LNCAP (cell line): ENCODE data around the gene APBA2.

ENCODE experiments used
- CTCF ChIP-seq: fragments of 450-650 bp; IDR thresholded peaks from 2 replicates; pipeline ENCODE4 v1.5.1; 2017; ENCODE audit warnings: mild to moderate bottlenecking

APBA2 gene

GRCh38 chr15:29050870-29051269 lies 165.1 kb downstream of the APBA2 start:
- TF ChIP-seq CTCF, result no peak

- no peak for TF ChIP-seq CTCF
Observed at GRCh38 chr15:29051422-29051821, 165.6 kb downstream of the APBA2 start.

DNA sequence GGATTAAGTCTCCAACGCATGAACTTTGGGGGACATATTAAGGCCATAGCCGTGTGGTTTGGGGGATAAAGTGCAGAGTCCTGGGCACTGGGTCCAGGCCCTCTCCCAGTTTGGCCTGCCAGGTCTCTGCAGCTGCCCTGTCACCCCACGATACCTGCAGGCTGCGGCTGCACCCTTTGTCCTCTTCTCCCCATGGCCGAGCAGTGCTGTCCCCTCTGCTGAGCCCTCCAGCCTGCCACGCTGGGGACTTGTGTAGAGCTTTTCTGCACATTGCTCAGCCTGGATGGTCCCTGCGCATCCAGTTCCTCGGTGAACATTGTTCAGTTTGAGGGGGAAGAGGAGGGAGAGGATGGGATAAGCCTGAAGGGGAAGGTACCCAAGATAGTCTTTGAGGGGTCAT lies 167.2 kb downstream of the APBA2 start:
- TF ChIP-seq CTCF, result no peak

GRCh38 chr15:29053661-29054131 lies 167.9 kb downstream of the APBA2 start:
- TF ChIP-seq CTCF, result no peak

DNA sequence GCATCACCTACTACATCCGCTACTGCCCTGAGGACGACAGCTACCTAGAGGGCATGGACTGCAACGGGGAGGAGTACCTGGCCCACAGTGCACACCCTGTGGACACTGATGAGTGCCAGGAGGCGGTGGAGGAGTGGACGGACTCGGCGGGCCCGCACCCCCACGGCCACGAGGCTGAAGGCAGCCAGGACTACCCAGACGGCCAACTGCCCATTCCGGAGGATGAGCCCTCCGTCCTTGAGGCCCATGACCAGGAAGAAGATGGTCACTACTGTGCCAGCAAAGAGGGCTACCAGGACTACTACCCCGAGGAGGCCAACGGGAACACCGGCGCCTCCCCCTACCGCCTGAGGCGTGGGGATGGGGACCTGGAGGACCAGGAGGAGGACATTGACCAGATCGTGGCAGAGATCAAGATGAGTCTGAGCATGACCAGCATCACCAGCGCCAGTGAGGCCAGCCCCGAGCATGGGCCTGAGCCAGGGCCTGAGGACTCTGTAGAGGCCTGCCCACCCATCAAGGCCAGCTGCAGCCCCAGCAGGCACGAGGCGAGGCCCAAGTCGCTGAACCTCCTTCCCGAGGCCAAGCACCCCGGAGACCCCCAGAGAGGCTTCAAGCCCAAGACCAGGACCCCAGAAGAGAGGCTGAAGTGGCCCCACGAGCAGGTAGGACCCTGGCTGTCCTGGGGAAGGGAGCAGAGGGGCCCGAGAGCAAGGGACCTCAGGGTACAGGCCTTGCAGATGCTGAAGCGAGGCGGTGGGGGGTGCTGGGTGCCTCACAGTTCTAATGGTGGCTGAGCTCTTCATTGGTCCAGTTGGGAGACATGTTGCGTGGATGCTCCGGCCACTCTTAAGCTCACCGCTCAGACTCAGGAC lies 168.6 kb downstream of the APBA2 start:
- TF ChIP-seq CTCF, result no peak

GRCh38 chr15:29055876-29056275 lies 170.1 kb downstream of the APBA2 start:
- TF ChIP-seq CTCF, result no peak

GRCh38 chr15:29056839-29057450 lies 171.2 kb downstream of the APBA2 start:
- TF ChIP-seq CTCF, result no peak
